IMR-90 (cell line): Measurements from ENCODE around the gene TTLL7. TPM values are rescaled to one million over a fixed set of nuclear protein-coding genes. Genes with fewer than 3 reads are reported as not detected.

ENCODE experiments used
- ATAC-seq: fragments of 200-7000 bp; cut with Tn5 transposase; 2 replicates; pipeline ENCODE4 v1.9.1; 2020; ENCODE audit warnings: low read depth, mild to moderate bottlenecking, moderate library complexity
- BruUV-seq: library from RNA; stranded (reverse); fragments of 400-500 nt; replicated peaks from 2 replicates; lab custom pipeline; 2021; lab: Mats Ljungman, UMichigan
- CTCF ChIA-PET: fragments of 300-600 bp; formaldehyde crosslinking; extraction: SDS; loops from one replicate; lab custom pipeline; 2021; ENCODE audit warnings: antibody characterized with exemption; lab: Yijun Ruan, JAX
- POLR2A ChIA-PET: fragments of 300-600 bp; sonication (Branson Sonifier 250); formaldehyde crosslinking; loops from one replicate; lab custom pipeline; 2022; ENCODE audit warnings: antibody characterized with exemption; ENCODE audit not compliant: unreplicated experiment; lab: Charles Lee
- DNase-seq: peaks from one replicate; pipeline ENCODE4 v3.0.0; 2013
- H2AFZ ChIP-seq: replicated peaks from 2 replicates; pipeline ENCODE3; 2013; ENCODE audit warnings: low read length, mild to moderate bottlenecking; ENCODE audit not compliant: poor library complexity
- H2AK5ac ChIP-seq: 2 replicates; pipeline ENCODE4 v1.6.1; 2013; ENCODE audit warnings: low read depth, low read length, inconsistent platforms
- H2AK9ac ChIP-seq: replicated peaks from 2 replicates; pipeline ENCODE3; 2013; ENCODE audit warnings: mild to moderate bottlenecking, low read depth, low read length, moderate library complexity; ENCODE audit not compliant: poor library complexity
- H2BK120ac ChIP-seq: 2 replicates; pipeline ENCODE4 v1.6.1; 2013; ENCODE audit warnings: low read depth, low read length, inconsistent platforms
- H2BK15ac ChIP-seq: 3 replicates; pipeline ENCODE4 v1.6.1; 2013; ENCODE audit warnings: low read depth, low read length, inconsistent platforms
- H2BK20ac ChIP-seq: 2 replicates; pipeline ENCODE4 v1.6.1; 2013; ENCODE audit warnings: low read depth, mild to moderate bottlenecking, inconsistent platforms, low read length, moderate library complexity
- H2BK5ac ChIP-seq: 2 replicates; pipeline ENCODE4 v1.6.1; 2013; ENCODE audit warnings: mild to moderate bottlenecking, low read depth, low read length, inconsistent platforms; ENCODE audit not compliant: poor library complexity, severe bottlenecking
- H3K14ac ChIP-seq: replicated peaks from 2 replicates; pipeline ENCODE4 v1.6.1; 2013; ENCODE audit warnings: low read depth, low read length, inconsistent platforms
- H3K18ac ChIP-seq: 2 replicates; pipeline ENCODE4 v1.6.1; 2013; ENCODE audit warnings: low read depth, low read length, control low read depth
- H3K23ac ChIP-seq: 2 replicates; pipeline ENCODE4 v1.6.1; 2013; ENCODE audit warnings: low read depth, low read length, inconsistent platforms
- H3K27ac ChIP-seq: 2 replicates; pipeline ENCODE4 v1.5.1; 2013; ENCODE audit warnings: mild to moderate bottlenecking, control low read depth, low read length; ENCODE audit not compliant: insufficient read depth
- H3K27me3 ChIP-seq: 2 replicates; pipeline ENCODE4 v1.6.1; 2013; ENCODE audit warnings: low read length; ENCODE audit not compliant: control insufficient read depth, insufficient read depth
- H3K36me3 ChIP-seq: 2 replicates; pipeline ENCODE4 v1.6.1; 2013; ENCODE audit warnings: low read length, mixed read lengths; ENCODE audit not compliant: control insufficient read depth, insufficient read depth
- H3K4ac ChIP-seq: 2 replicates; pipeline ENCODE4 v1.6.1; 2013; ENCODE audit warnings: low read depth, low read length, inconsistent platforms
- H3K4me1 ChIP-seq: 2 replicates; pipeline ENCODE4 v1.6.1; 2013; ENCODE audit warnings: low read length, mixed read lengths; ENCODE audit not compliant: control insufficient read depth, insufficient read depth
- H3K4me2 ChIP-seq: 2 replicates; pipeline ENCODE4 v1.6.1; 2013; ENCODE audit warnings: low read depth, mild to moderate bottlenecking, control low read depth, low read length, moderate library complexity
- H3K4me3 ChIP-seq: 2 replicates; pipeline ENCODE4 v1.5.1; 2013; ENCODE audit warnings: low read depth, mild to moderate bottlenecking, control low read depth, low read length, moderate library complexity; ENCODE audit not compliant: insufficient read depth
- H3K56ac ChIP-seq: 2 replicates; pipeline ENCODE4 v1.6.1; 2013; ENCODE audit warnings: low read length, inconsistent platforms; ENCODE audit not compliant: insufficient read depth; ENCODE audit errors: extremely low read depth
- H3K79me1 ChIP-seq, 2 experiments: 2 replicates each; pipeline ENCODE4 v1.6.1; 2013; ENCODE audit warnings: low read length in 2 of 2, inconsistent platforms in 1 of 2, low read depth in 1 of 2
- H3K9ac ChIP-seq: 2 replicates; pipeline ENCODE4 v1.6.1; 2013; ENCODE audit warnings: low read depth, low read length, control low read depth
- H3K9me1 ChIP-seq: 2 replicates; pipeline ENCODE4 v1.6.1; 2013; ENCODE audit warnings: low read length, inconsistent platforms; ENCODE audit not compliant: insufficient read depth
- H3K9me3 ChIP-seq: 2 replicates; pipeline ENCODE4 v1.6.1; 2013; ENCODE audit warnings: low read length; ENCODE audit not compliant: control insufficient read depth, insufficient read depth
- H4K20me1 ChIP-seq: 2 replicates; pipeline ENCODE4 v1.6.1; 2013; ENCODE audit warnings: low read length, inconsistent platforms; ENCODE audit not compliant: insufficient read depth
- H4K5ac ChIP-seq: 2 replicates; pipeline ENCODE4 v1.6.1; 2013; ENCODE audit warnings: mild to moderate bottlenecking, low read depth, low read length, control low read depth
- H4K8ac ChIP-seq, 2 experiments: 2 replicates each; pipeline ENCODE4 v1.6.1; 2013; ENCODE audit warnings: low read depth in 2 of 2, low read length in 2 of 2, control low read depth in 1 of 2, inconsistent platforms in 1 of 2
- H4K91ac ChIP-seq: 2 replicates; pipeline ENCODE4 v1.6.1; 2013; ENCODE audit warnings: low read depth, low read length, inconsistent platforms; ENCODE audit not compliant: insufficient read depth
- BHLHE40 ChIP-seq: fragments of 150-350 bp; IDR thresholded peaks from 2 replicates; pipeline ENCODE4 v1.6.1; 2016; ENCODE audit warnings: mild to moderate bottlenecking, low read depth, low read length
- CEBPB ChIP-seq: IDR thresholded peaks from 2 replicates; pipeline ENCODE4 v1.6.1; 2012; ENCODE audit warnings: low read depth, low read length, improper control_type of control experiment
- CHD1 ChIP-seq: IDR thresholded peaks from 2 replicates; pipeline ENCODE4 v1.6.1; 2012; ENCODE audit warnings: low read depth, low read length, improper control_type of control experiment
- FOS ChIP-seq: fragments of 150-350 bp; IDR thresholded peaks from 2 replicates; pipeline ENCODE4 v1.6.1; 2016; ENCODE audit warnings: low read depth, low read length
- MAFK ChIP-seq: IDR thresholded peaks from 2 replicates; pipeline ENCODE4 v1.6.1; 2012; ENCODE audit warnings: low read depth, low read length, improper control_type of control experiment
- MAZ ChIP-seq: IDR thresholded peaks from 2 replicates; pipeline ENCODE4 v1.6.1; 2012; ENCODE audit warnings: low read depth, mild to moderate bottlenecking, low read length, improper control_type of control experiment, moderate library complexity, borderline replicate concordance
- MXI1 ChIP-seq: IDR thresholded peaks from 2 replicates; pipeline ENCODE4 v1.6.1; 2012; ENCODE audit warnings: low read depth, mild to moderate bottlenecking, low read length, moderate library complexity, borderline replicate concordance
- NFE2L2 ChIP-seq: fragments of 150-350 bp; IDR thresholded peaks from 2 replicates; pipeline ENCODE4 v1.6.1; 2016; ENCODE audit warnings: low read depth, mild to moderate bottlenecking, low read length
- POLR2A ChIP-seq: IDR thresholded peaks from 2 replicates; pipeline ENCODE4 v1.6.1; 2012; ENCODE audit warnings: mild to moderate bottlenecking, low read depth, low read length
- RCOR1 ChIP-seq: IDR thresholded peaks from 2 replicates; pipeline ENCODE4 v1.6.1; 2012; ENCODE audit warnings: mild to moderate bottlenecking, low read length, improper control_type of control experiment; ENCODE audit not compliant: insufficient replicate concordance
- RFX5 ChIP-seq: IDR thresholded peaks from 2 replicates; pipeline ENCODE4 v1.8.0; 2012; ENCODE audit warnings: low read depth, mild to moderate bottlenecking, low read length, moderate library complexity
- SMC3 ChIP-seq: fragments of 150-350 bp; IDR thresholded peaks from 2 replicates; pipeline ENCODE4 v1.6.1; 2016; ENCODE audit warnings: low read depth, mild to moderate bottlenecking, antibody characterized with exemption, low read length, moderate library complexity
- WGBS, 2 experiments: methylation state at CpG; one replicate each; pipeline versions ENCODE4 v1.1.5 to v1.1.7; 2013; ENCODE audit warnings: missing lambda C conversion rate in 2 of 2; ENCODE audit not compliant: insufficient read length in 1 of 2; ENCODE audit errors: extremely low coverage in 2 of 2; 5-methylcytosine and 5-hydroxymethylcytosine counted together
- dilution Hi-C: fragments of 300-500 bp; cut with HindIII; formaldehyde crosslinking; loops from one replicate; pipeline ENCODE4 v1.14.3; 2018; ENCODE audit warnings: low sequenced_read_pairs; ENCODE audit not compliant: unreplicated experiment
- in situ Hi-C: fragments of 300-500 bp; cut with MboI; formaldehyde crosslinking; loops from 3 replicates; pipeline ENCODE4 v1.14.3; 2019; ENCODE audit warnings: low sequenced_read_pairs, inconsistent platforms, mixed read lengths
- intact Hi-C: fragments of 100-400 bp; cut with micrococcal nuclease; formaldehyde crosslinking; loops from 2 replicates; pipeline ENCODE4 v1.10.0; 2022
- polyA plus RNA-seq, 3 experiments: library from polyadenylated mRNA; depleted of rRNA; stranded (reverse); fragments of >200 nt; gene quantifications; 2 replicates each; pipeline ENCODE4 v1.2.3, GENCODE V29; 2012; ENCODE audit warnings: low replicate concordance in 1 of 3
- total RNA-seq: library from RNA; depleted of rRNA; stranded (reverse); fragments of >200 nt; gene quantifications from 2 replicates; pipeline ENCODE4 v1.2.3, GENCODE V29; 2012
- TF ChIP-seq, protein P1 (sequence below): fragments of 150-350 bp; IDR thresholded peaks from 2 replicates; pipeline ENCODE4 v1.6.1; 2016; ENCODE audit warnings: low read depth, mild to moderate bottlenecking, low read length, moderate library complexity, borderline replicate concordance

TTLL7 gene
- total and polyA plus RNA-seq, 2 of the 4 experiments (the other 2 are of a cell fraction): 5.7 to 8.1 TPM

DNA sequence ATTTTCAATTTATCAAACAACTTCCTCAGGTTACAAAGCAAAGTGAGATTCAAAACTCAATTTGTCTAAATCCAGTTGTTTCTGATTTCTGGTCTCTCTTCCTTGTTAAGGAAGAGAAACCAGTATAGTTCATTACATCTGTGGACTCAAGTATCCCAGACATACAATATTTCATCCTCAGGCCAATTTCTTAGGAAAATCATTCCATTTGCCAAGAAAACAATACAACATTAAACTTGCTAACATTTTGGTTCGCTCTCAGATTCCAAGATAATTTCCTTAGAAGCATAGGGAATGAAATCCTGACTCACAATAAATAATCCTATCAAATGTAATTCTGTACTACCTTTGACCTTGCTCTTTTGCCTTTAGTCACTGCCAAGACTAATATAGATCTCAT, 11.2 kb upstream of the TTLL7 start:
- no peak overlapping the region for H3K14ac ChIP-seq
- H2AK5ac ChIP-seq: no peak overlapping the region
- dilution Hi-C loops: no loop called here
- DNase-seq: no peak
- no peaks in the 10 kb centered on the region for H3K4me1 ChIP-seq
- H3K9me1 ChIP-seq: no peaks in the 10 kb centered on the region
- no peak overlapping the region for H3K9ac ChIP-seq
- no TSS peak for BruUV-seq
- H3K9me3 ChIP-seq: no peaks in the 10 kb centered on the region
- no peak overlapping the region for H3K4me3 ChIP-seq
- no peak for ATAC-seq
- H3K18ac ChIP-seq: no peak overlapping the region
- no peak overlapping the region for H4K8ac ChIP-seq
- H3K4me2 ChIP-seq: no peak overlapping the region
- no peak overlapping the region for H2BK5ac ChIP-seq
- ChIA-PET POLR2A (no interaction called here), CTCF (no interaction called here)
- no peak overlapping the region for H3K23ac ChIP-seq
- no CpG with 5 or more reads among the region's 1 CpG for WGBS, 2 experiments
- no peak overlapping the region for H3K27ac ChIP-seq
- H3K79me1 ChIP-seq: no peaks in the 10 kb centered on the region
- no peak overlapping the region for H2AFZ ChIP-seq
- H4K91ac ChIP-seq: no peak overlapping the region
- no peak overlapping the region for H3K4ac ChIP-seq
- H3K56ac ChIP-seq: no peak overlapping the region
- H2AK9ac ChIP-seq: no peak overlapping the region
- no peaks in the 10 kb centered on the region for H4K20me1 ChIP-seq
- H4K5ac ChIP-seq: no peak overlapping the region
- TF ChIP-seq, protein P1, sequence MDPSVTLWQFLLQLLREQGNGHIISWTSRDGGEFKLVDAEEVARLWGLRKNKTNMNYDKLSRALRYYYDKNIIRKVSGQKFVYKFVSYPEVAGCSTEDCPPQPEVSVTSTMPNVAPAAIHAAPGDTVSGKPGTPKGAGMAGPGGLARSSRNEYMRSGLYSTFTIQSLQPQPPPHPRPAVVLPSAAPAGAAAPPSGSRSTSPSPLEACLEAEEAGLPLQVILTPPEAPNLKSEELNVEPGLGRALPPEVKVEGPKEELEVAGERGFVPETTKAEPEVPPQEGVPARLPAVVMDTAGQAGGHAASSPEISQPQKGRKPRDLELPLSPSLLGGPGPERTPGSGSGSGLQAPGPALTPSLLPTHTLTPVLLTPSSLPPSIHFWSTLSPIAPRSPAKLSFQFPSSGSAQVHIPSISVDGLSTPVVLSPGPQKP: no peak
- no peak for TF ChIP-seq BHLHE40
- no peak for TF ChIP-seq CHD1
- TF ChIP-seq MAFK: no peak
- no peak for TF ChIP-seq POLR2A
- no peak for TF ChIP-seq RCOR1
- TF ChIP-seq MXI1: no peak
- TF ChIP-seq CEBPB: no peak
- no peak for TF ChIP-seq FOS
- no peak for TF ChIP-seq SMC3
- no peak for TF ChIP-seq MAZ
- no peak for TF ChIP-seq NFE2L2
- TF ChIP-seq RFX5: no peak
- in situ Hi-C loops: no loop called here
- H2BK15ac ChIP-seq: no peak overlapping the region
- no peaks in the 10 kb centered on the region for H3K36me3 ChIP-seq
- intact Hi-C loops: no loop called here
- H2BK120ac ChIP-seq: no peak overlapping the region
- H2BK20ac ChIP-seq: no peak overlapping the region
- no peaks in the 10 kb centered on the region for H3K27me3 ChIP-seq
